HL-60 (cell line): Measurements from ENCODE around the gene ALOX15.
"Not testable (repeated sequence)": the region's sequence is repeated elsewhere in the genome, so short reads cannot be mapped to it uniquely, and the experiment has no call there.

Experiments
- DNase-seq, 2 experiments: peaks; one replicate each; pipeline ENCODE4 v3.0.0-alpha.2; 2010 to 2020; ENCODE audit warnings: low read depth in 1 of 2, low spot score in 1 of 2
- H3K27ac ChIP-seq: fragments of 250-450 bp; sonication (Bioruptor Pico); replicated peaks from 2 replicates; pipeline ENCODE4 v1.5.1; 2020; ENCODE audit warnings: mild to moderate bottlenecking, moderate library complexity
- H3K27me3 ChIP-seq: fragments of 250-450 bp; sonication (Bioruptor Pico); 2 replicates; pipeline ENCODE4 v1.5.1; 2021; ENCODE audit warnings: mild to moderate bottlenecking, moderate library complexity; ENCODE audit not compliant: insufficient read depth, poor library complexity, severe bottlenecking
- H3K4me3 ChIP-seq: replicated peaks from 2 replicates; pipeline ENCODE4 v1.5.1; 2011; ENCODE audit warnings: mild to moderate bottlenecking, control low read depth, low read length; ENCODE audit not compliant: insufficient read depth
- GABPA ChIP-seq: IDR thresholded peaks from 2 replicates; pipeline ENCODE4 v1.6.1; 2012; ENCODE audit warnings: low read depth
- POLR2AphosphoS5 ChIP-seq: IDR thresholded peaks from 2 replicates; pipeline ENCODE4 v1.6.1; 2012; ENCODE audit warnings: low read depth
- SPI1 ChIP-seq: IDR thresholded peaks from 2 replicates; pipeline ENCODE4 v1.6.1; 2012; ENCODE audit warnings: low read depth, mild to moderate bottlenecking, borderline replicate concordance
- TF ChIP-seq, protein P1 (sequence below): IDR thresholded peaks from one replicate; pipeline ENCODE4 v1.5.1; 2011; ENCODE audit warnings: low read length, control low read depth, inconsistent platforms; ENCODE audit not compliant: insufficient read depth
- TF ChIP-seq, protein P2 (sequence below): IDR thresholded peaks from 2 replicates; pipeline ENCODE4 v1.6.1; 2012; ENCODE audit warnings: low read depth; ENCODE audit not compliant: insufficient replicate concordance

The ALOX15 gene

DNA sequence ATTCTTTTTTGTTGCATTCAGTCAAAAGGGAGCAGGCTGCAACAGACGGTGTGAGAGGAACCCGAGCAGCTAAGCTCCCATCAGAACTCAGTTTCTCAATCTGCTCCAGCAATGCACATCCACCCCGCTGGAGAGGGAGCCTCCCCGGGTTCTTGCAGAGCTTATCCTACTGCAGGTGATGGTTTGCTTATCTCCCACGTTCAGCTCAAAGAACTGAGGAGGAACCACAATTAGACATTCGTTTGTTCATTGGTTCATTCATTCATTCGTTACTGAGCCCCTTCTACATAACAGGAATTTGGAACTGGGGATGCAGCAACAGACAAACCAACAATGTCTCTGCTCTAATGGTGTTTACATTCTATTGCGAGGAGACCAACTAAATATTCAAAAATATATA, 22.2 kb upstream of the ALOX15 start:
- no peak for DNase-seq
- no peak overlapping the region for H3K4me3 ChIP-seq
- H3K27ac ChIP-seq, result no peak overlapping the region
- TF ChIP-seq SPI1, result no peak
- TF ChIP-seq GABPA, result no peak
- TF ChIP-seq POLR2AphosphoS5, result no peak
- TF ChIP-seq, protein P1, sequence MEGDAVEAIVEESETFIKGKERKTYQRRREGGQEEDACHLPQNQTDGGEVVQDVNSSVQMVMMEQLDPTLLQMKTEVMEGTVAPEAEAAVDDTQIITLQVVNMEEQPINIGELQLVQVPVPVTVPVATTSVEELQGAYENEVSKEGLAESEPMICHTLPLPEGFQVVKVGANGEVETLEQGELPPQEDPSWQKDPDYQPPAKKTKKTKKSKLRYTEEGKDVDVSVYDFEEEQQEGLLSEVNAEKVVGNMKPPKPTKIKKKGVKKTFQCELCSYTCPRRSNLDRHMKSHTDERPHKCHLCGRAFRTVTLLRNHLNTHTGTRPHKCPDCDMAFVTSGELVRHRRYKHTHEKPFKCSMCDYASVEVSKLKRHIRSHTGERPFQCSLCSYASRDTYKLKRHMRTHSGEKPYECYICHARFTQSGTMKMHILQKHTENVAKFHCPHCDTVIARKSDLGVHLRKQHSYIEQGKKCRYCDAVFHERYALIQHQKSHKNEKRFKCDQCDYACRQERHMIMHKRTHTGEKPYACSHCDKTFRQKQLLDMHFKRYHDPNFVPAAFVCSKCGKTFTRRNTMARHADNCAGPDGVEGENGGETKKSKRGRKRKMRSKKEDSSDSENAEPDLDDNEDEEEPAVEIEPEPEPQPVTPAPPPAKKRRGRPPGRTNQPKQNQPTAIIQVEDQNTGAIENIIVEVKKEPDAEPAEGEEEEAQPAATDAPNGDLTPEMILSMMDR, result no peak
- TF ChIP-seq, protein P2, sequence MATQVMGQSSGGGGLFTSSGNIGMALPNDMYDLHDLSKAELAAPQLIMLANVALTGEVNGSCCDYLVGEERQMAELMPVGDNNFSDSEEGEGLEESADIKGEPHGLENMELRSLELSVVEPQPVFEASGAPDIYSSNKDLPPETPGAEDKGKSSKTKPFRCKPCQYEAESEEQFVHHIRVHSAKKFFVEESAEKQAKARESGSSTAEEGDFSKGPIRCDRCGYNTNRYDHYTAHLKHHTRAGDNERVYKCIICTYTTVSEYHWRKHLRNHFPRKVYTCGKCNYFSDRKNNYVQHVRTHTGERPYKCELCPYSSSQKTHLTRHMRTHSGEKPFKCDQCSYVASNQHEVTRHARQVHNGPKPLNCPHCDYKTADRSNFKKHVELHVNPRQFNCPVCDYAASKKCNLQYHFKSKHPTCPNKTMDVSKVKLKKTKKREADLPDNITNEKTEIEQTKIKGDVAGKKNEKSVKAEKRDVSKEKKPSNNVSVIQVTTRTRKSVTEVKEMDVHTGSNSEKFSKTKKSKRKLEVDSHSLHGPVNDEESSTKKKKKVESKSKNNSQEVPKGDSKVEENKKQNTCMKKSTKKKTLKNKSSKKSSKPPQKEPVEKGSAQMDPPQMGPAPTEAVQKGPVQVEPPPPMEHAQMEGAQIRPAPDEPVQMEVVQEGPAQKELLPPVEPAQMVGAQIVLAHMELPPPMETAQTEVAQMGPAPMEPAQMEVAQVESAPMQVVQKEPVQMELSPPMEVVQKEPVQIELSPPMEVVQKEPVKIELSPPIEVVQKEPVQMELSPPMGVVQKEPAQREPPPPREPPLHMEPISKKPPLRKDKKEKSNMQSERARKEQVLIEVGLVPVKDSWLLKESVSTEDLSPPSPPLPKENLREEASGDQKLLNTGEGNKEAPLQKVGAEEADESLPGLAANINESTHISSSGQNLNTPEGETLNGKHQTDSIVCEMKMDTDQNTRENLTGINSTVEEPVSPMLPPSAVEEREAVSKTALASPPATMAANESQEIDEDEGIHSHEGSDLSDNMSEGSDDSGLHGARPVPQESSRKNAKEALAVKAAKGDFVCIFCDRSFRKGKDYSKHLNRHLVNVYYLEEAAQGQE, result no peak
- no peaks in the 10 kb centered on the region for H3K27me3 ChIP-seq

DNA sequence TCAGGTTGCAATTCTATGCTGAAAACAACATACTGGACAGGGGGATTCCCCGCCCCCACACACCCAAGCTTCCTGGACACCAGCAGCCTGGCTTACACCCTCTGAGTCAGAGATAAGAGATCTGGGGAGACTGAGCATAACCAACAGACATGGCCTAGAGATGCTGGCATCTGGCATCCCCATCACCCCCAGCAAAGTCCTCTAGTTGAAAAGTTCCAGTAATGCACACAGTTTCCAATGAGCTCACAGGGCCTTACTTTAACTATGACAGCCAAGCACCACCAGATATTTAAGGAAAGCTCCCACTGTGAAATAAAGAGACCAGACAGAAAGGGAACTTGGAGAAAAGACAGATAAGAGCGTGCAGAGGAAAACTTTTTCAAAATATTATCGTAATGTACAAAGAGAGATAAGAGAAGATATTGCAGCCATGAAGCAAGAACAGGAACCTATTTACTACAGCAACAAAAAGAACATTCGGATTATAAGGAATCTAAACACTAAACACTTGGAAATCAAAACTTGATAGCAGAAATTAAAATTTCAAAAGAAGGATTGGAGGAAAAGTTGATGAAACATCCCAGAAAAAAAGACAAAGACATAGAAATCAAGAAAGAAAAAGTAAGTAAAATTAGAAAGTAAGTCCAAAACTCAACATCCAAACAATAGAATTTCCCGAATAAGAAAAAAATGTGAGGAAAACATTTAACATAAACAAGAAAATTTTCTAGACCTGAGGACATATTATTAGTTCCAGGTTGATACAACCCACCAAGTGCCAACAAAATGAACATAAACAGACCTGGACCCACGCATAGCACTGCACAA, 17.2 kb upstream of the ALOX15 start:
- DNase-seq, result no peak
- TF ChIP-seq, protein P1, result no peak
- TF ChIP-seq, protein P2, result no peak
- TF ChIP-seq POLR2AphosphoS5 (no peak), SPI1 (no peak), GABPA (no peak)
- no peaks in the 10 kb centered on the region for H3K27me3 ChIP-seq
- H3K27ac ChIP-seq, result no peak overlapping the region
- H3K4me3 ChIP-seq, result no peak overlapping the region

DNA sequence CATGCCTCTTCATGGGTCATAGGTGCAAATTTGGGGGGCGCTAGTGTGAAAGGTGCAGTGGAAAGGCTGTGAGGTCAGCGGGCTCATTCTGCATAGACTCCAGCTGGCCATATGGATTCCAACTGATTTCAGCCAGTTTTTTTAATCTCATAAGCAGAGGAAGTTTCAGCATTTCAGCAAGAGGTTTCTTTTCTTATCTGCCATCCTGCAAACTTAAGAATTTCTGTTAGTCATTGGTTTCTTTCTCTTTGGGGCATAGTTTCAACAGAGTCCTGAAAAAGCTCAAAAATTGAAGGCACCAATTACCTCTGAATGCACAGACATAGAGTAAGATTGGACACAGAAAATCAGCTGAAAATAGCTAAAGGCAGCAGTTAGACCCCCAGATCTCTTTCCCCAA, 16.2 kb upstream of the ALOX15 start:
- TF ChIP-seq, protein P2, result no peak
- TF ChIP-seq GABPA (no peak), POLR2AphosphoS5 (no peak), SPI1 (no peak)
- TF ChIP-seq, protein P1, result no peak
- Histone ChIP-seq H3K27ac (no peak overlapping the region), H3K4me3 (no peak overlapping the region), H3K27me3 (no peaks in the 10 kb centered on the region)
- no peak for DNase-seq

DNA sequence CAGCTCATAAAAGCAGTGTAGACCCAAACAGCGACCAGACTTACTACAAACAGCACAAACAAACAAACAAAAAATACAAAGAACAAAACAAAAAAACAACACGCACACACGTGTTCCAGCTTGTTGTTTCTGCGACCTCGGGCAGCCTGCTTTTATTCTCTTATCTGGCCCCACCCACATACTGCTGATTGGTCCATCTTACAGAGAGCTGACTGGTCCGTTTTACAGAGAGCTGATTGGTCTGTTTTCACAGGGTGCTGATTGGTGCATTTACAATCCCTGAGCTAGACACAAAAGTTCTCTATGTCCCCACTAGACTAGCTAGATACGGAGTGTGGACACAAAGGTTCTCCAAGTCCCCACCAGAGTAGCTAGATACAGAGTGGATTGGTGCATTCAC, 14.5 kb upstream of the ALOX15 start:
- not testable (repeated sequence) for H3K4me3 ChIP-seq, DNase-seq, H3K27me3 ChIP-seq

More for the DNA sequence above, 14.5 kb upstream of the ALOX15 start:
- not testable (repeated sequence) for H3K27ac ChIP-seq
